ENCODE results near the gene CEACAM3. TPM values are rescaled to one million over a fixed set of nuclear protein-coding genes. Genes with fewer than 3 reads are reported as not detected.

Gene CEACAM3
- total and polyA plus RNA-seq, 2 of the 8 experiments (the other 6 are each of a cell fraction or from before 2014, with no cell fraction given): not detected

DNA sequence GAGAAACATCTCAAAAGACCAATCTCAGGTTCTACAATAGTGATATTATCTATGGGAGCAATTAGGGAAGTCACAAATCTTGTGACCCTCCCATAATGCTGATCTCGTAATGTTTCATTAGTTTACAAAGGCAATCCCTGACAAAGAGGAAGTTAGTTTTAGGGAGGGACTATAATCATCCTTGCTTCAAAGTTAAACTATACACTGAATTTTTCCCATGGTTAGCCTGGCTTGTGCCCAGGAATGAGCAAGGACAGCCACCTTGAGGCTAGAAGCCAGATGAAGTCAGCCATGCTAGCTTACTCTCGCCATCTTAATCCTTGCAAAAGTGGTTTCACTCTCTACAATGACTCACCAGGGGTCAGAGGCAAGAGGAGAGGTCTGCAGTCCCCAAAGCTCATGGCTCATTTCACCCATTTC lies 5.4 kb downstream of the CEACAM3 start (continued):
- TF ChIP-seq, protein P1, sequence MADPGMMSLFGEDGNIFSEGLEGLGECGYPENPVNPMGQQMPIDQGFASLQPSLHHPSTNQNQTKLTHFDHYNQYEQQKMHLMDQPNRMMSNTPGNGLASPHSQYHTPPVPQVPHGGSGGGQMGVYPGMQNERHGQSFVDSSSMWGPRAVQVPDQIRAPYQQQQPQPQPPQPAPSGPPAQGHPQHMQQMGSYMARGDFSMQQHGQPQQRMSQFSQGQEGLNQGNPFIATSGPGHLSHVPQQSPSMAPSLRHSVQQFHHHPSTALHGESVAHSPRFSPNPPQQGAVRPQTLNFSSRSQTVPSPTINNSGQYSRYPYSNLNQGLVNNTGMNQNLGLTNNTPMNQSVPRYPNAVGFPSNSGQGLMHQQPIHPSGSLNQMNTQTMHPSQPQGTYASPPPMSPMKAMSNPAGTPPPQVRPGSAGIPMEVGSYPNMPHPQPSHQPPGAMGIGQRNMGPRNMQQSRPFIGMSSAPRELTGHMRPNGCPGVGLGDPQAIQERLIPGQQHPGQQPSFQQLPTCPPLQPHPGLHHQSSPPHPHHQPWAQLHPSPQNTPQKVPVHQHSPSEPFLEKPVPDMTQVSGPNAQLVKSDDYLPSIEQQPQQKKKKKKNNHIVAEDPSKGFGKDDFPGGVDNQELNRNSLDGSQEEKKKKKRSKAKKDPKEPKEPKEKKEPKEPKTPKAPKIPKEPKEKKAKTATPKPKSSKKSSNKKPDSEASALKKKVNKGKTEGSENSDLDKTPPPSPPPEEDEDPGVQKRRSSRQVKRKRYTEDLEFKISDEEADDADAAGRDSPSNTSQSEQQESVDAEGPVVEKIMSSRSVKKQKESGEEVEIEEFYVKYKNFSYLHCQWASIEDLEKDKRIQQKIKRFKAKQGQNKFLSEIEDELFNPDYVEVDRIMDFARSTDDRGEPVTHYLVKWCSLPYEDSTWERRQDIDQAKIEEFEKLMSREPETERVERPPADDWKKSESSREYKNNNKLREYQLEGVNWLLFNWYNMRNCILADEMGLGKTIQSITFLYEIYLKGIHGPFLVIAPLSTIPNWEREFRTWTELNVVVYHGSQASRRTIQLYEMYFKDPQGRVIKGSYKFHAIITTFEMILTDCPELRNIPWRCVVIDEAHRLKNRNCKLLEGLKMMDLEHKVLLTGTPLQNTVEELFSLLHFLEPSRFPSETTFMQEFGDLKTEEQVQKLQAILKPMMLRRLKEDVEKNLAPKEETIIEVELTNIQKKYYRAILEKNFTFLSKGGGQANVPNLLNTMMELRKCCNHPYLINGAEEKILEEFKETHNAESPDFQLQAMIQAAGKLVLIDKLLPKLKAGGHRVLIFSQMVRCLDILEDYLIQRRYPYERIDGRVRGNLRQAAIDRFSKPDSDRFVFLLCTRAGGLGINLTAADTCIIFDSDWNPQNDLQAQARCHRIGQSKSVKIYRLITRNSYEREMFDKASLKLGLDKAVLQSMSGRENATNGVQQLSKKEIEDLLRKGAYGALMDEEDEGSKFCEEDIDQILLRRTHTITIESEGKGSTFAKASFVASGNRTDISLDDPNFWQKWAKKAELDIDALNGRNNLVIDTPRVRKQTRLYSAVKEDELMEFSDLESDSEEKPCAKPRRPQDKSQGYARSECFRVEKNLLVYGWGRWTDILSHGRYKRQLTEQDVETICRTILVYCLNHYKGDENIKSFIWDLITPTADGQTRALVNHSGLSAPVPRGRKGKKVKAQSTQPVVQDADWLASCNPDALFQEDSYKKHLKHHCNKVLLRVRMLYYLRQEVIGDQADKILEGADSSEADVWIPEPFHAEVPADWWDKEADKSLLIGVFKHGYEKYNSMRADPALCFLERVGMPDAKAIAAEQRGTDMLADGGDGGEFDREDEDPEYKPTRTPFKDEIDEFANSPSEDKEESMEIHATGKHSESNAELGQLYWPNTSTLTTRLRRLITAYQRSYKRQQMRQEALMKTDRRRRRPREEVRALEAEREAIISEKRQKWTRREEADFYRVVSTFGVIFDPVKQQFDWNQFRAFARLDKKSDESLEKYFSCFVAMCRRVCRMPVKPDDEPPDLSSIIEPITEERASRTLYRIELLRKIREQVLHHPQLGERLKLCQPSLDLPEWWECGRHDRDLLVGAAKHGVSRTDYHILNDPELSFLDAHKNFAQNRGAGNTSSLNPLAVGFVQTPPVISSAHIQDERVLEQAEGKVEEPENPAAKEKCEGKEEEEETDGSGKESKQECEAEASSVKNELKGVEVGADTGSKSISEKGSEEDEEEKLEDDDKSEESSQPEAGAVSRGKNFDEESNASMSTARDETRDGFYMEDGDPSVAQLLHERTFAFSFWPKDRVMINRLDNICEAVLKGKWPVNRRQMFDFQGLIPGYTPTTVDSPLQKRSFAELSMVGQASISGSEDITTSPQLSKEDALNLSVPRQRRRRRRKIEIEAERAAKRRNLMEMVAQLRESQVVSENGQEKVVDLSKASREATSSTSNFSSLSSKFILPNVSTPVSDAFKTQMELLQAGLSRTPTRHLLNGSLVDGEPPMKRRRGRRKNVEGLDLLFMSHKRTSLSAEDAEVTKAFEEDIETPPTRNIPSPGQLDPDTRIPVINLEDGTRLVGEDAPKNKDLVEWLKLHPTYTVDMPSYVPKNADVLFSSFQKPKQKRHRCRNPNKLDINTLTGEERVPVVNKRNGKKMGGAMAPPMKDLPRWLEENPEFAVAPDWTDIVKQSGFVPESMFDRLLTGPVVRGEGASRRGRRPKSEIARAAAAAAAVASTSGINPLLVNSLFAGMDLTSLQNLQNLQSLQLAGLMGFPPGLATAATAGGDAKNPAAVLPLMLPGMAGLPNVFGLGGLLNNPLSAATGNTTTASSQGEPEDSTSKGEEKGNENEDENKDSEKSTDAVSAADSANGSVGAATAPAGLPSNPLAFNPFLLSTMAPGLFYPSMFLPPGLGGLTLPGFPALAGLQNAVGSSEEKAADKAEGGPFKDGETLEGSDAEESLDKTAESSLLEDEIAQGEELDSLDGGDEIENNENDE (IDR thresholded peaks at IDR 0.05; ENCODE audit: insufficient replicate concordance, low read length): no peak
- no peak for TF ChIP-seq ATF2 (IDR thresholded peaks at IDR 0.05; ENCODE audit: low read length)
- TF ChIP-seq KDM4A (IDR thresholded peaks at IDR 0.05; ENCODE audit: low read depth, low read length, severe bottlenecking): no peak
- TF ChIP-seq, protein P2, sequence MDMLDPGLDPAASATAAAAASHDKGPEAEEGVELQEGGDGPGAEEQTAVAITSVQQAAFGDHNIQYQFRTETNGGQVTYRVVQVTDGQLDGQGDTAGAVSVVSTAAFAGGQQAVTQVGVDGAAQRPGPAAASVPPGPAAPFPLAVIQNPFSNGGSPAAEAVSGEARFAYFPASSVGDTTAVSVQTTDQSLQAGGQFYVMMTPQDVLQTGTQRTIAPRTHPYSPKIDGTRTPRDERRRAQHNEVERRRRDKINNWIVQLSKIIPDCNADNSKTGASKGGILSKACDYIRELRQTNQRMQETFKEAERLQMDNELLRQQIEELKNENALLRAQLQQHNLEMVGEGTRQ (IDR thresholded peaks at IDR 0.05; ENCODE audit: low read length): no peak
- TF ChIP-seq CHD2 (IDR thresholded peaks at IDR 0.05; ENCODE audit: low read length): no peak
- TF ChIP-seq RAD21 (IDR thresholded peaks at IDR 0.05 in 1 of 2, conservative IDR thresholded peaks at IDR 0.05 in 1 of 2; ENCODE audit: low read depth in 2 of 2, low read length in 2 of 2): no peak
- no peak for TF ChIP-seq KDM1A (IDR thresholded peaks at IDR 0.05; ENCODE audit: borderline replicate concordance, low read length)
- no peak for TF ChIP-seq RFX5 (IDR thresholded peaks at IDR 0.05; ENCODE audit: borderline replicate concordance, low read depth, low read length)

Measured in H1 (cell line).